Activated CD8-positive, alpha-beta memory T cell treated with anti-CD3 and anti-CD28 coated beads for 4 hours (primary cell): ENCODE results near the gene GSS.

Experiments
- DNase-seq, 2 donors: peaks; one replicate each; pipeline ENCODE4 v3.0.0-alpha.2; 2020; ENCODE audit warnings: low read depth in 2 of 2

GSS gene

DNA sequence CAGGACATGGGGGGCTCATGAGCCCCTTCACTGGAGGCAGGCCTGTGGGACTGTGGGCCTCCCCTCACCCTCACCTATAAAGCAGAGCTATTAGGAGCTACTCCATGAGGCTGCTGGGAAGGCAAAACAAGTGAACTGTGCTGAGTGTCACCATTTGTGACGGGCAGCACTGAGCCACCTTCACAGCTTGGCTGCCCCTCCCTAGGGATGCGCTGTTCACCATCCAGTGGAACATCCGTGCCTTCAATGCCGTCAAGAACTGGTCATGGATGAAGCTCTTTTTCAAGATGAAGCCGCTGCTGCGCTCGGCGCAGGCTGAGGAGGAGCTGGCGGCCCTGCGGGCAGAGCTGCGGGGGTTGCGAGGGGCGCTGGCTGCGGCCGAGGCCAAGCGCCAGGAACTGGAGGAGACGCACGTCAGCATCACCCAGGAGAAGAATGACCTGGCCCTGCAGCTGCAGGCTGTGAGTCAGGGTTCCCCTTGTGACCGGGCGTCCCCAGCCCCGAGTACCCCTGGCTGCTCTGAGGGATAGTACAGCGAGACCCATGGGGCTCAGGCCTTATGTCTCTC is 38.4 kb upstream of the GSS start:
- no peak for DNase-seq

DNA sequence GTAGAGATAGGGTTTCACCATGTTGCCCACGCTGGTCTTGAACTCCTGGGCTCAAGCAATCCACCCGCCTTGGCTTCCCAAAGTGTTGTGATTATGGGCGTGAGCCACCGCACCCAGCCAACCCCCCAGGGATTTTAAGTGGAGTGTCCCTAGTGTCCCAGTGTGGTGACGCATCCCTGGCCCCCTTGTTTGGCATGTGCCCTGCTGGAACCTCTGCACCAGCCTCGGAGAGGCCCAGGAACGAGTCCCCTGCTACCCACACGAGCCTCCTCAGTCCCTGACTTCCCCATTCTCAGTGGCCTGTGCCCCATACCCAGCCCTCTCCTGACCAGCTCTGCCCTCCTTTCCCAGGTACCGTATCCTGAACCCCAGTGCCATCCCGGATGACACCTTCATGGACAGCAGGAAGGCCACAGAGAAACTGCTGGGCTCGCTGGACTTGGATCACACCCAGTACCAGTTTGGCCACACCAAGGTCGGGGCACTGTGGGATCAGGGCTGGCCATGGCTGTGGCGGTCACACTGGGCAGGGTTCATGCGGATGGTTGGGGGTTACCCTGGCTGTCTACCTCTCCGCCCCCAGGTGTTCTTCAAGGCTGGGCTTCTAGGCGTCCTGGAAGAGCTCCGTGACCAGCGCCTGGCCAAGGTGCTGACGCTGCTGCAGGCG is 37.3 kb upstream of the GSS start:
- no peak for DNase-seq

- DNase-seq = no peak
Observed at GRCh38 chr20:34990661-34991214, 35.1 kb upstream of the GSS start.

DNA sequence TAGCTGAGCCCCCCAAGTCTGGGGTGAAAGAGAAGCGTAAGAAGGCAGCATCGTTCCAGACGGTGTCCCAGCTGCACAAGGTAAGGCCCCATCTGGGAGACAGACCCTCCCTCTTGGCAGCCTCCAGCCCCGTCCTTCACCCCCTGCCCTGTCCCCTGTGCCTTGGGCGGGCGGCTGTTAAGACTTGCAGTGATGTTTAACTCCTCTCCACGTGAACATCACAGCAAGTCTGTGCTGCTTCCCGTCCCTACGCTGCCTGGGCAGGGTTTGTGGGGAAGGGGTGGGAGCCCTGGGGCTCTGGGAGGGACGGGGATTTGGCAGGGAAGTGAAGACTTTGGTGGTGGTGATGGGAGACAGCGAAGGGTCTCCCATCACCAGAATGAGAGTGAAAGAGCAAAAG is 34.6 kb upstream of the GSS start:
- DNase-seq = no peak

DNA sequence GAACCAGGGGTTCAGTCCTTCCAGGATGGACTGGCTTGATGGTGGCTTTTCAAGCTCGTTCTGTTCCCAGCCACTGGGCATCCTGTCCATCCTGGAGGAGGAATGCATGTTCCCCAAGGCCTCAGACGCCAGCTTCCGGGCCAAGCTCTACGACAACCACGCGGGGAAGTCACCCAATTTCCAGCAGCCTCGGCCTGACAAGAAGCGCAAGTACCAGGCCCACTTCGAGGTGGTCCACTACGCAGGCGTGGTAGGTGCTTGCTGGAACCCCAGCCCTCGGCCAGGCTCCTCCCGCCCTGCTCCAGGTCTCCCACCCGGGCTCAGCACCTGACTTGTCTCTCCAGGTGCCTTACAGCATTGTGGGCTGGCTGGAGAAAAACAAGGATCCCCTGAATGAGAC is 34.1 kb upstream of the GSS start:
- no peak for DNase-seq

- no peak for DNase-seq
Observed at GRCh38 chr20:34989118-34989517, 33.5 kb upstream of the GSS start.

DNA sequence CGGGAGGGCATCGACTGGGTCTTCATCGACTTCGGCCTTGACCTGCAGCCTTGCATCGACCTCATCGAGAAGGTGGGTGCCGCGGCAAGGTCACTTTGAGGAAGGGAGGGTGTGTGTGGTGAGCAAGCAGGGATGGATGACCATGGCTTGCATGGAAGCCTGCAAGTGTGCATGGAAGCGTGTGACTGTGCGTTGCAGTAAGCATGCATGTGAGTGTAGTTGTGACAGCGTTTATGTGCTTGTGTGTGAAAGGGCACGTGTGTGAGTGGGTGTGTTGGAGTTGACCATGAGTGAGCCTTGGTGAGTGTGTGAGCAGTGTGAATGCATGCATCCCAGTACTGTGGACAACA is 32.6 kb upstream of the GSS start:
- no peak for DNase-seq

DNA sequence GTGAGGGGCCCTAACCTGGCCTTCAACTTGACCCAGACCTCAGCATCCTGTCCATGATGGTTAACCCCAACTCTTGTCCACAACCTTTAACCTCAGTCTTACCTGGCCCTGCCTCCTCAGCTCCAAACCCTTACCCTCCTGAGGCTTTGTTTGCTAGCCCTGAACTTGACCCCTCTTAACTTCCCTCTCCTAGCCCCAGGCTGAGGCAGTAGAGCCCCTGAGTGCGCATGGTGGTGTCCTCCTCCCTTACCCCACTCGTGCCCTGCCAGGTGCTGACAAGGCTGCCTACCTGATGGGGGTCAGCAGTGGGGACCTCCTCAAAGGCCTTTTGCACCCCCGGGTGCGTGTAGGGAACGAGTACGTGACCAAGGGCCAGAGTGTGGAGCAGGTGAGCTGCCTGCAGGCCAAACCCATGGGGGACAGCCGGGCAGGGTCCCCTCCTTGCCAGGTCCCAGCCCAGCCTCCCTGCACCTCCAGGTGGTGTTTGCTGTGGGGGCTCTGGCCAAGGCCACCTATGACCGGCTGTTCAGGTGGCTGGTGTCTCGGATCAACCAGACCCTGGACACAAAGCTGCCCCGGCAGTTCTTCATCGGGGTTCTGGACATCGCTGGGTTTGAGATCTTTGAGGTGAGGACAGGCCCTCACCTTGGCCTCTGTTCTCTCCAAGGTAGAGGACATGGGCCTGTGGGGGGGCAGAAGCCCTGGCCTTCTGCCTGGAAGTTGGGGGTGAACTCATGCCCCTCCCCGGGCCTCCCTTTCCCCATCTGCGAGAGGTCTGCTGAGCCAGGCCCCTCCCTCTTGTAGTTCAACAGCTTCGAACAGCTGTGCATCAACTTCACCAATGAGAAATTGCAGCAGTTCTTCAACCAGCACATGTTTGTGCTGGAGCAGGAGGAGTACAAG is 31.9 kb upstream of the GSS start:
- no peak for DNase-seq

- DNase-seq = no peak
Observed at GRCh38 chr20:34986311-34987287, 31.0 kb upstream of the GSS start.

DNA sequence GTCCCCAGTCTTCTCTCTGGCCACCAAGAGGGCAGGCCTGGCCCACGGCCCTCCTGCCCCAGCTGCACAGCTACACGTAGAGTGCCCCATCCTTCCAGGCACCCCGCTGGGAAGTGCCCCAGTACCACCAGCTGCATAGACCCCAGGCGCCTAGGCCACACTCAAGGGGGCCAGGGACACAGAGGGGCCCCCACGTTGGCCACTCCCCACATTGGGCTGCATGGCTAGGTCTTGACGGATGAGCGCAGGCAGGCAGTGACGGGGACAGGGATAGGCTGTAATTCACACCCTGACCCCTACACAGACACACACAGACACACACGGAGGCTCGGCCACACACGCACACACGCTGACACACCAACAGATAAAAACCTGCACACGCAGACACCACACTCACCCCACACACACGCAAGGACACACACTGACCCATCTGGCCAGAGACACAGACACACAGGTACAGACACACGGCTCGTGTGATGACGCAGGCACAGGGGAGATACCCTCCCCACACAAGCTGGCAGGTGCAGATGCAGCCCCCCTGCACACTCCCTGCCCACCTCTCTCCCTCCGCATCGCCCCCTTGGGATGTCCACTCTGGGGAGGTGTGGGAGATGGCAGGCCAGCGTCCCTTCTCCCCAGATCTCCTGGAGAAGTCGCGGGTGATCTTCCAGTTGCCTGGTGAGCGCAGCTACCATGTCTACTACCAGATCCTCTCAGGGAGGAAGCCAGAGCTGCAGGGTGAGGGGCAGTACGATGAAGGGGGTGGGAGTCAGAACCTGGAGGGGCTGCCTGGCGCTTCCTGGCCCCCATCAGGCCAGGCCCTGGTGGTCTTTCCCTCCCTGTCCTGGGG is 30.1 kb upstream of the GSS start:
- no peak for DNase-seq

- no peak for DNase-seq
Observed at GRCh38 chr20:34984756-34985261, 29.2 kb upstream of the GSS start.

DNA sequence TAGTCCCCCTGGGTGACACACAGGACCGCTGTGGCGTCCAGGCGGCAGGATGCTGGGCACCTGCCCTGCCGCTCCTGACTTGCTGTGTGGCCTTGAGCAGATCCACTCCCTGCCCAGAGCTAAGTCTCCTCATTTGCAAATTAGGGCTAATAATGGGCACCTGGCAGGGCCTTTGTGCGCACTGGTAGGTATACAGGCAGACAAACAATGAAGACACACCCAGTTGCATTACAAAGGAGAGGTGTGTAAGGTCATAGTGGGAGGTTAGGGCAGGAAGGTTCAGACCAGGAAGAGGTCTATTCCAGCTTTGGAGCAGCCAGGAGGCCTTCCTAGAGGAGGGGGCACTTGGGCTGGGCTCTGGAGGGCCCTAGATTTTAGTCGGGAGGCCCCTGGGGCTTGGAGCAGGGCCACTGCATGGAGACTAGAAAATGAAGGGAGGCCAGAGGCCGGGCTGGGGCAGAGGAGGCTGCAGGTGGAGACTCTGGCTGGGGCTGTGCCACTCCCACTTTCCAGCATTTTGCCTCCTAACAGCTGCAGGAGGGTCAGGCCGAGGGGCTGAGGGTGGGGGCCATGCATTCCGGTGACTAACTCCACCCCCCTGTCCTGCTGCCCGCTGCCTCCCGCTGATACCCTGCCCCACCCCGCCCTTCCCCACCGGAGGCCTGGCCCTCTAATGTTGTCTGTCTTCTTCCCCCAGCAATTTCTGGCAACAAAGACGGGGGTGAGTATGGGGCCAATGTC is 28.6 kb upstream of the GSS start:
- no peak for DNase-seq

DNA sequence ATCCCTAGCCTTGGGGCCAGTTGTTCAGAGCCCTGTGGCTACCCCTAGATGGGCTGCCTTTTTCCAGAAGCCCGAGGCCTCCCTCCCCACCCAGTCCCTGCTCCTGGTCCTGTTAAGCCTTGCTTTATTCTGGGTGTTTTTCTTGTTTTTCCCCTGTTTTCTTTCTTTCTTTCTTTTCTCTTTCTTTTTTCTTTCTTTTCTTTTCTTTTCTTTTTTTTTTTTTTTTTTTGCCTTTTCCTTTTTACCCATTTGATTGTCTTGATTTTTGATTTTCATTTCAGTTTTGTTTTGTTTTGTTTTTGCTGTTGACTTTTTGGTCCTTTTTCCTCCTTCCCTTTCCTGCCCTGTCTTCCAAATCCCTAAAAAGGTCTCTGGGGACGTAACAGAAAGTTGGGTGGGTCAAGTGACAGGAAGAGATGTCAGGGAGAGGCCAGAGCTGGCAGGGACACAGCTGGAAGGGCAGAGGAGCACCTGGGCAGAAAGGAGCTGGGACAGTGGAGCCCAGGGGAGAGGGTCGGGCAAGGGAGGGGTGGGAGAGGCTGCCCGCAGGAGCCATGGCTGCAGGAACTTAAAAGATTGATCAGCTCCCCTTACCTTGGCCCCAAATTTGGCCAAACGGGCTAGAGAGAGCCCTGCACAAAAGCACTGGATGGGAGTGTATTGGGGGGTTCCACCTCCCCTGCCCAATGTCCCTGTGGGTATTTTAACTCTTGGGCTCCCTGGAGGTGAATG is 27.6 kb upstream of the GSS start:
- DNase-seq = no peak

- no peak for DNase-seq
Observed at GRCh38 chr20:34982270-34983088, 26.9 kb upstream of the GSS start.

DNA sequence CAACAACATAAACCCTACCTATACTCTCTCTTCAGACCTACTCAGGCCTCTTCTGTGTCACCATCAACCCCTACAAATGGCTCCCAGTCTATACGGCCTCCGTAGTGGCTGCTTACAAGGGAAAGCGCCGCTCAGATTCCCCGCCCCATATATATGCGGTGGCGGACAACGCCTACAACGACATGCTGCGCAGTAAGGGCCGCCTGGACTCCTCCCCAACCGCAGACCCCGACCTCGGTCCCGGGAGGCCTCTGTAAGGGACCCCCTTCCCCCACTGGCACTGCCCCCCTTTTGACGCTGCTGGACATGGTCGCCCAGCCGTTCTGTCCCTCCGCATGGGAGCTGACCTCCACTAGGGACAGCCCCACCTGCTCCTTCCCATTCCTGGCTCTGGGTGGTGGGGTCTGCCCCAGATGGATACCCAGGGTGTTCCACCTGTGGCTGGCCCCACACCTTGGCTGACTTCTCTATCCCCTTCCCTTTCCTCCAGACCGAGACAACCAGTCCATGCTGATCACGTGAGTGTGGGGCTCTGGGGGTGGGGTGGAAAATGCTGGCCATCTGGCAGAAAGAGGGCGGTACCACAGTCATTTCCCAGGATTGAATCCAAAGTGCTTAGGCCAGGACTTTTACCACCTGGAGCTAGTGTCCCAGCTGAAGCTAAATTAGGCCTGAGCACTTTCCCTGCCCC is 25.1 kb upstream of the GSS start:
- no peak for DNase-seq

- DNase-seq = no peak
Observed at GRCh38 chr20:34979366-34980153, 24.0 kb upstream of the GSS start.
